Frontal cortex (tissue), 4 donors: Measurements from ENCODE around the gene HRH1. TPM values are rescaled to one million over a fixed set of nuclear protein-coding genes. Genes with fewer than 3 reads are reported as not detected.

Experiments
- DNase-seq, 2 donors: peaks; one replicate each; pipeline ENCODE4 v3.0.0; 2012; ENCODE audit warnings: low spot score in 2 of 2
- FAIRE-seq: peaks from 2 replicates; lab custom pipeline; 2012; peaks lifted over from hg19 to GRCh38; lab: Jason Lieb, UNC
- total RNA-seq: library from RNA; depleted of rRNA; stranded (reverse); fragments of >200 nt; gene quantifications from one replicate; pipeline ENCODE4 v1.2.3, GENCODE V29; 2014
- donor health status: control.
- donor health status: control.
- donor health status: control.

The HRH1 gene
- total RNA-seq, 1 donor from 2014 or later, result 2.0 TPM

DNA sequence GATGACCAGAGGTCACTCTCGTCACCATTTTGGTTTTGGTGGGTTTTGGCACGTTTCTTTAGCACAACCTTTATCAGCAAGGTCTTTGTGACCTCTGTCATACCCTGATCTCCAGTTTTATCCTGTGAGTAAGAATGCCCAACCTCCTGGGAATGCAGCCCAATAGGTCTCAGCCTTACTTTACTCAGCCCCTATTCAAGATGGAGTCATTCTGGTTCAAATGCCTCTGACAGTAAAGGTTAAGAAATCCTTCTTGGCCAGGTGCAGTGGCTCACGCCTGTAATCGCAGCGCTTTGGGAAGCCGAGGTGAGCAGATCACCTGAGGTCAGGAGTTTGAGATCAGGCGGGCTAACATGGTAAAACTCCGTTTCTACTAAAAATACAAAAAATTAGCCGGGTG lies 114.7 kb downstream of the HRH1 start:
- no peak for FAIRE-seq
- DNase-seq, result no peak

DNA sequence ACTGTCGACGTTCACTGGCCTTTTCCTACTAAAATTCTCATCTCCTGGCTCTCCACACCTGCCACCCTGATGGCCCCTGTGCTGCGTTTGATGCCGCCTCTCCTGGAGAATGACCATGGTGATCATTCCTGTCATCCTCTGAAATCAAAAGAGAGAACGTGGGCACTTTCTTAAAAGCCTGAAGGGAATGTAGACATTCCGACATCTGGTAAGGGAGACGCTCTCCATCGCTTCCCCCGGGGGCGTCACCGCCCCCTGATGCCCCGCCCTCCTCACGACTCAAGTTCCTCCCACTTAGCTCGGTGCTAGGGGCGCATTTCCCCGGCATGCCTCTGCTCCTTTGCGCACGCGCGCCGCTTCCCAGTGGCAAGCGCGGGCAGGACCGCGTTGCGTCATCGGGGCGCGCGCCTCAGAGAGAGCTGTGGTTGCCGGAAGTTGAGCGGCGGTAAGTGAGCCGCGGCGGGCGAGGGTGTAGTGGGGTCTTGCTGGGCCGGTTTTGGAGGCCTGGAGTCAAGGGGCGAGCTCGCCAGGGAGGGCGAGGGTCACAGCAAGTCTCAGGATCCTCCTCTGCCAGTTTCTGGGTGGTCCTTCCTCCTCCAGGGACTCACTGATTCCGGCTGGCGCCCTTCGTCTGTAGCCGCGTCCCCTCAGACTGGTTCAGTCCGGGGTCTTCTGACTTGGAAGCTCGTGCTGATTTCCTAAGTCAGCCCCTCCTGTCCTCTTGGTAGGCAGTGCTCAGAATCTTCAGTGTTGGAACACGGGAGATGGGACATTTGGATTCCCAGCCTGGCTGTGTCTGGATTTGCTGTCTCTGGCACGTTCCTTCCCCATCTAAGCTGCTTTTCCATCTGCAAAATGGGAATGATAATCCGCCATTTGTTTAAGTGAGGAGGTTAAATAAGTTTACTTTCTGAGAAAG lies 118.0 kb downstream of the HRH1 start, which contains the start of gene ATG7:
ATG7 (plus strand) TSS at position 412 of the 919 bp plus-strand sequence. CDS start 26,299 bp downstream, outside the sequence.
- DNase-seq, result peak; percentile 81 to 95
- no peak for FAIRE-seq

- DNase-seq, result no peak
- FAIRE-seq, result no peak
Observed at GRCh38 chr3:11272906-11273574, 118.7 kb downstream of the HRH1 start.

GRCh38 chr3:11273891-11274291 lies 119.6 kb downstream of the HRH1 start:
- no peak for FAIRE-seq
- DNase-seq, result no peak

- FAIRE-seq, result no peak
- DNase-seq, result no peak
Observed at GRCh38 chr3:11274566-11275142, 120.4 kb downstream of the HRH1 start.

- FAIRE-seq (no peak), DNase-seq (no peak)
Observed at GRCh38 chr3:11275926-11276325, 121.6 kb downstream of the HRH1 start.

DNA sequence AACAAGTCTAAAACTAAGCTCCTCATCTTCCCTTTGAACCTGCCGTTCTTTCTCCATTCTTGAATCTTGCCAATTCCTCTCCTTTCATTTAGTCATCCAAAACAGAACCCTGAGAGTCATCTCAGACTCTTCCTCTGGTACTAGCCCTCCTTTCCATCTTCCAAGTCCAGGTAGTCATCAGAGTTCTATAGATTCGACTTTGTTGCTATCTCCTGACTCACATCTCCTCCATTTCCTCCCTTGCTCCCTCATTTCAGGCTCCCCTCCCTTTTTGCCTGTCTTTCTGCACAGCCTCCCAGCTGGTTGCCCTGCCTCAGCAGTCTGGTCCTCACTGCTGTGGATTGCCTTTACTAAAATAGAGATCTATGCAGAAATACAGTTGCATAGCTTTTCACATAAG lies 122.6 kb downstream of the HRH1 start:
- DNase-seq, result no peak
- no peak for FAIRE-seq

- DNase-seq (peak; percentile 45 to 46), FAIRE-seq (no peak)
Observed at GRCh38 chr3:11282250-11283138, 128.2 kb downstream of the HRH1 start.

GRCh38 chr3:11283139-11283475 lies 128.8 kb downstream of the HRH1 start:
- FAIRE-seq, result no peak
- no peak for DNase-seq

GRCh38 chr3:11284011-11284410 lies 129.7 kb downstream of the HRH1 start:
- DNase-seq (no peak), FAIRE-seq (no peak)

- FAIRE-seq, result no peak
- DNase-seq, result no peak
Observed at GRCh38 chr3:11285471-11285870, 131.2 kb downstream of the HRH1 start.

DNA sequence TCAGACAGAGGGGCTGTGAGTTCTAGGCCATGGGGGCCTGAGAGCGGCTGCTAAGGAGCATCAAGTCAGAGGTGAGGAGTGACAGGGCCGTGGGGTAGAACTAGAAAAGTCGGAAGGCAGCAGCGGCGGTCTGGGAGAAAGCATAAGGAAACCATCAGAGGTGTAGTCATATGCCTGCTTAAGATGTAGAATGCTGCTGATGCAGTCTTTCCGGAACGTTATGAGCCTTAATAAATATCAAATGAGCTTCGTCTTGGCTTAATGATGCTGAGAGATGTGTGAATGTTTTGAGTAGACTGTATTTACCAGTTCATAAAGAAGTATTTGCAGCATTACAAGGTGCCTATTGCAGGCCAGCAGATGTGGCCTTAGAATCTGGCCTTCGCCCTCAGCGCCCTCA lies 133.1 kb downstream of the HRH1 start:
- DNase-seq (no peak), FAIRE-seq (no peak)

DNA sequence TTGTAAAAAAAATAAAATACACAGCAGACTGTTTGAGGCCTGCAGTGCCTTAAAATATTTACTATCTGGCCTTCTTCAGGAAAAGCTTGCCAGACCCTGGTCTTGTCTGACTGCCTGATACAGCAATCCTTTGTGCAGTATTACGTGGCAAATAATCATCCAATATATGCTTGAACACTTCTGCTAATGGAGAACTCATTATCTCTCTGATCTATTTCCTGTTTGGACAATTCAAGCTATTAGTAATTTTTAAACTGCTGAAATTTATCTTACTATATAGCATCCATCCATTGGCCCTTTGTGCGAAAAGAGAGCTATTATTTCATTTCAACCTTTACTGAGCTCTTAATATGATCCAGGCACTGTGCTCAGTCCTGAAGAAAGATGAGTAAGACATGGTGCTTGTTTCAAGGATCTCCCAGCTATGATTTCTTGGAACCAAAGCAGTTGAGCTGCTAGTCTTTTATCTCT lies 133.8 kb downstream of the HRH1 start:
- no peak for FAIRE-seq
- DNase-seq, result no peak

- FAIRE-seq, result no peak
Observed at GRCh38 chr3:11288786-11289637, 134.7 kb downstream of the HRH1 start.

GRCh38 chr3:11289864-11290263 lies 135.6 kb downstream of the HRH1 start:
- DNase-seq (no peak), FAIRE-seq (no peak)

More at GRCh38 chr3:11288786-11289637, 134.7 kb downstream of the HRH1 start:
- DNase-seq, result no peak

DNA sequence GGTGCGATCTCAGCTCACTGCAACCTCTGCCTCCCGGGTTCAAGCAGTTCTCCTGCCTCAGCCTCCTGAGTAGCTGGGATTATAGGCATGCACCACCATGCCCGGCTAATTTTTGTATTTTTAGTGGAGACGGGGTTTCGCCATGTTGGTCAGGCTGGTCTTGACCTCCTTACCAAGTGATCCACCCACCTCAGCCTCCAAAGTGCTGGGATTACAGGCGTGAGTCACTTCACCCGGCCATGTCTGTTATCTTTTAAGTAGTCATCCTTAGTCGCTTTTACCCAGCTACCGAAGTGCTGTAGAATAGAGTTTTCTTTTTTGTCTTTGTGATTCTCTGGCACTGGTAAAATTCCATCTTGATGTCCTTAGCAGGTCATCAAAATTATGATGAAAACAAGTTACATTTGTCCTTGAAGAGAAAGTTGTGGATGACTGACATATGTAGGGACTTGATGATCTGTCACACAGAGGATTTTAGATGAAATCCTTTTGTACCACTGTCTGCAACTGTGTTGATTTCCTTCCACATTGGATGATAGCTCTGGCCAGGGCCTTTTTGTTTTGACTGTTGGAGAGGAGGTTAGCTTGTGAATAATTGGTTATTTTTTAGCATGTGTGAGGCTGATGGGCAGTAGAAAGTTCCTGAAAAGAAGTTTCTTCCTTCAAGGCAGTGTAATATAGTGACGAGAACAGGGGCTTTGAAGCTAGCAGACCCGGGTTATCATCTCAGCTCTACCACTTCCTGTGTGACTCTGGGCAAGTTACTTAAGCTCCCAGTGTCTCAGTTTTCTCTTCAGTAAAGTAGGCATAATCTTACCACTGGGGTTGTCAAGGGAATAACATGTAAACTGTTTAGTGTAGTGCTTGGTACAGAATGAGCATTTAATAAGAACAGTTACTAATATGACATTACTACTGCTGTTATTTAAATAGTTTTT lies 136.7 kb downstream of the HRH1 start:
- FAIRE-seq, result no peak

GRCh38 chr3:11291808-11292207 lies 137.5 kb downstream of the HRH1 start:
- DNase-seq, result no peak
- no peak for FAIRE-seq

More for the DNA sequence above, 136.7 kb downstream of the HRH1 start:
- DNase-seq, result no peak

- DNase-seq (no peak), FAIRE-seq (no peak)
Observed at GRCh38 chr3:11297126-11297525, 142.8 kb downstream of the HRH1 start.
